LNCAP (cell line): ENCODE measurements around the gene PHB1.

ENCODE experiments used
- TF ChIP-seq, protein P1 (sequence below): fragments of 450-650 bp; IDR thresholded peaks from 2 replicates; pipeline ENCODE4 v1.5.1; 2017; ENCODE audit warnings: mild to moderate bottlenecking

Gene PHB1

DNA sequence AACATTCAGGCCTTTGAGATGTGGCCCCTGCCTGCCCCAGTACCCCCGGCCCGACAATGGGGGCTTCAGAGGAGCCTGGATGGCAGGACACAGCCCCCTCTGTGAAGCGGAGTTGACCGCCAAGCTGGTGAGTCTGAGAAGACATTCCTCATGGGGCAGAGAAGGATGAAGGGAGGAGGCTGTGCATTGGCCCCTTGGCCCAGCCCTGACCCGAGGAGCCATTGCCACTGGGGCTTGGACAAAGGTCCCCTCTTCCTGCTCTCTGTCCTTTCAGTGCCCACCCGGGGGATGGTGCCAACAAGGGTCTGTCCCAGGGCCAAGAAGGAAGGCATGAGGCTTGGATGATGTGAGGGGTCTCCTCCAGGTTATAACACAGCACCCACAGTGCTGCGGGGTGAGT, 30.9 kb upstream of the PHB1 start:
- TF ChIP-seq, protein P1, sequence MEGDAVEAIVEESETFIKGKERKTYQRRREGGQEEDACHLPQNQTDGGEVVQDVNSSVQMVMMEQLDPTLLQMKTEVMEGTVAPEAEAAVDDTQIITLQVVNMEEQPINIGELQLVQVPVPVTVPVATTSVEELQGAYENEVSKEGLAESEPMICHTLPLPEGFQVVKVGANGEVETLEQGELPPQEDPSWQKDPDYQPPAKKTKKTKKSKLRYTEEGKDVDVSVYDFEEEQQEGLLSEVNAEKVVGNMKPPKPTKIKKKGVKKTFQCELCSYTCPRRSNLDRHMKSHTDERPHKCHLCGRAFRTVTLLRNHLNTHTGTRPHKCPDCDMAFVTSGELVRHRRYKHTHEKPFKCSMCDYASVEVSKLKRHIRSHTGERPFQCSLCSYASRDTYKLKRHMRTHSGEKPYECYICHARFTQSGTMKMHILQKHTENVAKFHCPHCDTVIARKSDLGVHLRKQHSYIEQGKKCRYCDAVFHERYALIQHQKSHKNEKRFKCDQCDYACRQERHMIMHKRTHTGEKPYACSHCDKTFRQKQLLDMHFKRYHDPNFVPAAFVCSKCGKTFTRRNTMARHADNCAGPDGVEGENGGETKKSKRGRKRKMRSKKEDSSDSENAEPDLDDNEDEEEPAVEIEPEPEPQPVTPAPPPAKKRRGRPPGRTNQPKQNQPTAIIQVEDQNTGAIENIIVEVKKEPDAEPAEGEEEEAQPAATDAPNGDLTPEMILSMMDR: no peak

DNA sequence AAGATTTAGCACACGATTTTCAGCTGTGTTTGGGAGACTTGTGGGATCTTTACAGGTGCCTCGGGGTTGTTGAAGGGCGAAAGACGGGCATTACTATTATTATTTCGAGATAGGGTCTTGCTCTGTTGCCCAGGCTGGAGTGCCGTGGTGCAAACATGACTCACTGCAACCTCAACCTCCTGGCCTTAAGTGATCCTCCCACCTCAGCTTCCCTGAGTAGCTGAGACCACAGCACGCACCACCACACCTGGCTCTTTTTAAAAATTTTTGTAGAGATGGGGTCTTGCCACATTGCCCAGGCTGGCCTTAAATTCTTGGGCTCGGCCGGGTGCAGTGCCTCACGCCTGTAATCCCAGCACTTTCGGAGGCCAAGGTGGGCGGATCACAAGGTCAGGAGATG, 29.7 kb upstream of the PHB1 start:
- TF ChIP-seq, protein P1: no peak

DNA sequence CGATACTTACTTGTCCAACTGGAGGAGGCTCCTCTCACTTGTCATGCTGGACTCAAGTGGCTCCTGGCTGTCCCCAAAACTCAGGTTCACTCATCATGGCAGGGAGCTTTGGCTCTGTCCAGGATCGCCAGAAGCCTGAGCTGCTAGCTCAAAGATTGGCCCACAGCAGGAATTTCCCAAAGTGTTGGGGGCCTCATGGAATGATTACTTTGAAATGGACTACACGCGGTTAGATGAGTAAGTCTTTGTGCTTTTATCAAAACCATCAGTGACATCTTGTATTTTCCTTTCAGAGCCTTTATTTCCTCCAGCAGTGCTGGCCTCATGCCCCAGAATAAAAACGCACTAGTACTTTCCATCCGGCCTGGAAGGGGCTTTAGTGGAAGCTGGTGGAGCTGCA, 29.2 kb upstream of the PHB1 start:
- TF ChIP-seq, protein P1: no peak

DNA sequence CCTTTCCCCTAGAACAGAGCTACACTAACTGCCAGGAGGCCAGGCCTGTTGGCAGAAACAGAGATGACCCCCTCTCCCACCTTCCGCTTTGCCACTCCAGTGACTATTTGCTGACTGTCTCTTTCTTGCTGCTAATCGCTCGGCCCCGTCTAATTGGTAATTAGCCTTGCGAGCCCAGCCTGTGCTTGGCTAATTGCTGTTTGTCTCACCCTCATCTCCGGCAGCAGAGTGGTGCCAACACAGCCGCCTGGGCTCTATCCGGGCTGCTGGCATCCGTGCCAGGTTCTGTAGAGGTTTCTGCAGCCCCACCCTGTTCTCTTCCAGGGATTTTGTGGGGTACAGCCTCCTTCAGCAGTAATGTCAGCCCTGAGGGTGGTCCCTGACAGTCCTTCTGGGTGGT, 27.4 kb upstream of the PHB1 start:
- TF ChIP-seq, protein P1: no peak

DNA sequence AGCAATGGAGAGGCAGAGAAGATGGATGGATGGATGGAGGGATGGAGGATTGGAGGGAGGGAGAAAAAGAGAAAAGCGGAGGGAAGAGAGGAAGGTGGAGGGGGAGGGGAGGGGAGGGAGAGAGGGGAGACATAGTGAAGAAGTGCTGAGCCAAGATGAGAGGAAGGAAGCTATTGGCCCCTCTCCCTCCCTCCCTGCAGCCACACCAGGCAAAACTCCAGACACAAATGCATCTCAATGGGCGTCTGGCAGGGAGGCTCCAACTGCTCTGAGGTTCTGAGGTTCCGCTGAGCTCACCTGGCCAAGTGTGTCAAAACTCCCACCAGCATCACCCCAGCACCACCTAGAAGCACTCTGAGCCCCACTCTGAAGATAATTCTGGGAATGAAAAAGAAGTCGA, 26.9 kb upstream of the PHB1 start:
- TF ChIP-seq, protein P1: no peak

DNA sequence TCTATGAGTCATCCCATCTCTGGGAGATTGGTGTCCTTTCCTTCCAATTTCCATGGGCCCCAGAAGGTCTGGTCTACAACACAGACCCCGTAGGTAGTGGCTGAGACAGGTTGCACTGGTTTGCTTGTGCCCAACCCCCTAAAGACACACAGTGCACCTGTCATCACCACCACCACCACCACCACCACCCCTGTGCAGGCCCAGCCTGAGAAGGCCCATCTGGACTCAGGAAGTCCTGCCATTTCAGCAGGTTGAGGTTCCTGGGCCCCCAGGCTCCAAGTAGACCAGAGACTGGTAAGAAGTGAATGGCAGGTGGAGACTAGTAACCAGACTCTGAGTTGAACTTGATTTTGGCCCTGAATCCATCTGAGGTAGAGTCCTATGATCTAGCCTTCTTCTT, 25.9 kb upstream of the PHB1 start:
- TF ChIP-seq, protein P1: no peak

DNA sequence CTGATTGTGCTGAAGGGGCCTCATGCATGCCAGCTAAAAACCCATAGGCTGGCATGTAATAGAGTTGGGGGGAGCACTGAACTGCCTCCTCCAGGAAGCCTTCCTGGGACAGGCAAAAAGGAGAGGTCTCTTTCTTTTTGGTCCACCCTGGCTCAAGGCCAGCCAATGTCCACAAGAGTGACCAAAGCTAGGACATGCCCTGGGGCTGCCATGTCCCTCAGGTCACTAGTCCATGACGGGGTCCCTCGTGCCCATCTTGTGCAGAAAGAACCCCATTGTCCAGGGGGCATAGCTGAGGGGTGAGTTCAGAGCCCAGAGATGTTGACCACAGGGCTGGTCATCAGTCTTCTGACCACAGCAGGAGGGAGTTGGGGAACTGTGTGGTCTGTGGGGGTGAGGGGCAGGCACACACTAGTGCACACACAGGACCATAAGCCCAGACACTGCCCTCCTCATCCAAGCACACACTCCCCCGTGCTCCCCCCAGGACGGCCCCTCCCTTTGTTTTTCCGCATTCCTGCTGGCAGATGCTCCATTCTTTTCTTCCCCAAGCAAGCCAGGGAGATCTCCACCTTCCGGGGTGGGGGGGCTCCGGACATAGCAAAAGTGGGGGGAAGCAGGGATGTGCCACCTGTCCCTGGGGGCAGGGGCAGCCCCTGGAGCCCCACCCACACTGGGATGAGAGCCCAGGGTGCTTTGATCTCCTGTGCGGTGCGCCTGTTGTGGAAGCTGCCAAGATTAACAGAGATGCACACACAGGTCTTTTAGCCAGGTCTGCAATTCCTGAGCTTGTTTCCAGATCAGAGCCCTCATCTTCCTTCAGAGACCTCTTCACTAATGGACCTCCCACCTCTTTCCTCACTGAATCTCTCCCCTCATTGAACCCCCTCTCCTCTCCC, 25.2 kb upstream of the PHB1 start:
- TF ChIP-seq, protein P1: no peak

DNA sequence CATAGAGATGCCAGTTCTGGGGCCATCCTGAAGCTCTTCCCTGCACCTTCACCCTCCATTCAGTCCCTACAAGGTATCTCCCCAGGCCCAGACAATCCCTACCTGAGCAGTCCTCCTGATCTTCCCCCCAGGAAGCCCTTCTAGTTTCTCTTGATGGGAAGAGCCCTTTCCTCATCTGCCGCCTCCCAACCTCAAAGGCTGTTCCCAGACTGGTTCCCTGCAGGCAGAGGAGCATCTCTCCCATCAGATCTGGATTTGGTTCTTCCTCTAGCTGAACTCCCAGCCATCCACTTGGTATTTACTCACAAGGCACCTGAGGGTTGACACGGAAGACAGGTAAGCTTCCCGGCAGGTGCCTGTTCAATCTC, 24.6 kb upstream of the PHB1 start:
- TF ChIP-seq, protein P1: no peak
